ENCODE results near the gene PALM3. TPM values are rescaled to one million over a fixed set of nuclear protein-coding genes. Genes with fewer than 3 reads are reported as not detected.

Gene PALM3
- total and polyA plus RNA-seq, 9 donors = 0.17 to 2.6 (median 0.33) TPM; not detected in 2

- WGBS, 3 donors = 56 to 60% (median 60%) methylated on average over 11 of the region's 11 CpGs
- Histone ChIP-seq H3K9me3 (no peaks in the 10 kb centered on the region), H3K27me3 (no peaks in the 10 kb centered on the region), H3K4me1 (ENCODE audit: insufficient read depth) (no peaks in the 10 kb centered on the region), H3K4me3 (no peak overlapping the region), H3K27ac (no peak overlapping the region), H3K36me3 (no peaks in the 10 kb centered on the region)
- intact Hi-C loops (cut with DNase I) = no loop called here
- no peak for DNase-seq
- TF ChIP-seq CTCF (IDR thresholded peaks at IDR 0.05) (no peak), EP300 (IDR thresholded peaks at IDR 0.05) (no peak), POLR2A (IDR thresholded peaks at IDR 0.05) (no peak)
Observed at GRCh38 chr19:14102102-14102696, 40.3 kb upstream of the PALM3 start.

DNA sequence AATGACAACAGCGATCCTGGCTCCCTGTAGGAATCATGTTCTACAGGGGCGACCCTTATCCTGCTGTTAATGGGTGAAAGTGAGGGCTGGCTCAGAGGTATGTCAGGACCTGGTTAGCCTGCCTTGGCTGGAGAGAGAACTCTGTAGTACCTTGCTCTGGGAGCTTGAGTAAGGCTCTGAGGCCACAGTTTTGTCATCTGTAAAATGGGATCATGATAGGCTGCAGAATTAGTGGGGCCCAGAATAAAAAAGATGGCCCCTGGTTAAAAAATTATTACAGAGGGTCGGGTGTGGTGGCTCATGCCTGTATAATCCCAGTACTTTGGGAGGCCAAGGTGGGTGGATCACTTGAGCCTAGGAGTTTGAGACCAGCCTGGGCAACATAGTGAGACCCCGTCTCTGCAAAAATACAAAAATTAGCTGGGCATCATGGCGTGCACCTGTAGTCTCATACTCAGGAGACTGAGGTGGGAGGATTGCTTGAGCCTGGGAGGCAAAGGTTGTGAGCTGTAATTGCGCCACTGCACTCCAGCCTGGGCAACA, 39.2 kb upstream of the PALM3 start:
- intact Hi-C loops (cut with DNase I) = no loop called here
- H3K36me3 ChIP-seq = no peaks in the 10 kb centered on the region
- no peak for TF ChIP-seq CTCF (IDR thresholded peaks at IDR 0.05)
- TF ChIP-seq EP300 (IDR thresholded peaks at IDR 0.05) = no peak
- TF ChIP-seq POLR2A (IDR thresholded peaks at IDR 0.05) = no peak

GRCh38 chr19:14097532-14098151, 35.8 kb upstream of the PALM3 start:
- TF ChIP-seq CTCF (IDR thresholded peaks at IDR 0.05) (no peak), EP300 (IDR thresholded peaks at IDR 0.05) (no peak), POLR2A (IDR thresholded peaks at IDR 0.05) (no peak)
- no peaks in the 10 kb centered on the region for H3K27me3 ChIP-seq
- intact Hi-C loops (cut with DNase I) = no loop called here

More for the DNA sequence above, 39.2 kb upstream of the PALM3 start:
- 94% methylated on average over 6 of the region's 6 CpGs for WGBS, 3 donors
- Histone ChIP-seq H3K4me3 (no peak overlapping the region), H3K27ac (no peak overlapping the region), H3K9me3 (no peaks in the 10 kb centered on the region), H3K27me3 (no peaks in the 10 kb centered on the region), H3K4me1 (ENCODE audit: insufficient read depth) (no peaks in the 10 kb centered on the region)
- DNase-seq = no peak

DNA sequence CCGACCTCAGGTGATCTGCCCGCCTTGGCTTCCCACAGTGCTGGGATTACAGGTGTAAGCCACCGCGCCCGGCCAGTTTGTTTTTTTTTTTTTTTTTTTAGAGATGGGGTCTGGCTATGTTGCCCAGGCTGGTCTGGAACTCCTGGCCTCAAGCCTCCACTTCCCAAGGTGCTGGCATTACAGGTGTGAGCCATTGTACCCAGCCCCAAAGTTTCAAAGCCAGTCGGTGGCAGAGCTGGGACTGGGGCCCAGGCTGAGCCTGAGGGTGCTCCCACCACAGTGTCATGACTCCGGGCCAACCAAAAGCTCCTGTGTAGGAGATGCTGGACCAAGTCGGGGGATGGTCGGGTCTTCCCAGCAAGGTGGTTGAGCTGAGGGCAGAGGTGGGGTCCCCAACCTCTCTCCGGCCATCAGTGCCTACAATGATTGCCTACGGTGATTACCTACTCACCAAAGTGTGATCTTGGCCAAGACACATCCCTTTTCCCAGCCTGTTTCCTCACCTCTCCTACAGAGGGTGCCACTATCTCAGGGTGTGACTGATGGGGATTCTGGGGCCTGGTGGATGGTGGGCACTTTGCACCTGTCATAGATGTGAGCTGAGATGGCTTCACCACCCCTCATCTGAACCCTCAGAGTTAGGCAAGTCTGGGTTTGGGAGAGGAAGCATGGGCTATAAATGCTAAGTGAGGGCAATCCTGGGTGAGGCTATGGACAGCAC, 34.6 kb upstream of the PALM3 start:
- Histone ChIP-seq H3K27me3 (no peaks in the 10 kb centered on the region), H3K4me3 (no peak overlapping the region), H3K9me3 (no peaks in the 10 kb centered on the region), H3K4me1 (ENCODE audit: insufficient read depth) (peaks cover 5% of the 10 kb centered on the region), H3K36me3 (no peaks in the 10 kb centered on the region), H3K27ac (no peak overlapping the region)
- 92 to 93% (median 92%) methylated on average over 11 of the region's 11 CpGs for WGBS, 3 donors
- intact Hi-C loops (cut with DNase I) = no loop called here
- no peak for DNase-seq
- no peak for TF ChIP-seq EP300 (IDR thresholded peaks at IDR 0.05)
- no peak for TF ChIP-seq POLR2A (IDR thresholded peaks at IDR 0.05)
- TF ChIP-seq CTCF (IDR thresholded peaks at IDR 0.05) = no peak

More at GRCh38 chr19:14097532-14098151, 35.8 kb upstream of the PALM3 start:
- Histone ChIP-seq H3K27ac (no peak overlapping the region), H3K4me1 (ENCODE audit: insufficient read depth) (no peaks in the 10 kb centered on the region), H3K36me3 (no peaks in the 10 kb centered on the region), H3K4me3 (no peak overlapping the region), H3K9me3 (no peaks in the 10 kb centered on the region)
- no peak for DNase-seq
- 71 to 77% (median 76%) methylated on average over 21 of the region's 21 CpGs for whole genome bisulfite sequencing, 3 donors

Measured in ovary (tissue), 9 donors.